GM12878 (cell line): ENCODE data around the gene BBC3. TPM values are rescaled to one million over a fixed set of nuclear protein-coding genes. Genes with fewer than 3 reads are reported as not detected.

ENCODE experiments used
- ATAC-seq: fragments of 200-7000 bp; cut with Tn5 transposase; 3 replicates; pipeline ENCODE4 v1.9.1; 2020; ENCODE audit warnings: mild to moderate bottlenecking, moderate library complexity
- BruUV-seq: library from RNA; stranded (reverse); fragments of 400-500 nt; replicated peaks from 2 replicates; lab custom pipeline; 2021; lab: Mats Ljungman, UMichigan
- CTCF ChIA-PET: fragments of 300-600 bp; sonication (Branson Sonifier 250); formaldehyde crosslinking; extraction: SDS; loops from one replicate; lab custom pipeline; 2021; ENCODE audit warnings: inconsistent platforms; lab: Yijun Ruan, JAX
- POLR2A ChIA-PET: fragments of 350-600 bp; formaldehyde crosslinking; extraction: SDS; loops from one replicate; lab custom pipeline; 2021; ENCODE audit warnings: inconsistent platforms; lab: Charles Lee
- RAD21 ChIA-PET: fragments of 300-600 bp; sonication (Branson Sonifier 250); formaldehyde crosslinking; loops from one replicate; lab custom pipeline; 2023; ENCODE audit warnings: antibody characterized with exemption; ENCODE audit not compliant: unreplicated experiment; lab: Charles Lee
- SMC1A ChIA-PET: fragments of 300-600 bp; sonication (Branson Sonifier 250); formaldehyde crosslinking; loops from one replicate; lab custom pipeline; 2023; ENCODE audit not compliant: unreplicated experiment, uncharacterized antibody; lab: Charles Lee
- DNase-seq: peaks from one replicate; pipeline ENCODE4 v3.0.0-alpha.2; 2011; ENCODE audit warnings: low read depth, low spot score
- FAIRE-seq: peaks from 3 replicates; lab custom pipeline; 2011; peaks lifted over from hg19 to GRCh38; lab: Jason Lieb, UNC
- H2AFZ ChIP-seq: 2 replicates; pipeline ENCODE4 v1.6.0; 2011; ENCODE audit warnings: low read depth, low read length, control low read depth; ENCODE audit not compliant: control insufficient read depth
- H3K27ac ChIP-seq: 2 replicates; pipeline ENCODE4 v1.5.1; 2011; ENCODE audit warnings: control low read depth; ENCODE audit not compliant: control insufficient read depth, insufficient read depth
- H3K27me3 ChIP-seq, 2 experiments: replicated peaks in 1 of 2; 2 replicates each; pipeline versions ENCODE4 v1.6.0 to v1.6.1; 2011; ENCODE audit warnings: low read length in 1 of 2; ENCODE audit not compliant: control insufficient read depth in 2 of 2, insufficient read depth in 2 of 2
- H3K36me3 ChIP-seq, 2 experiments: 2 replicates each; pipeline ENCODE4 v1.5.1; 2011; ENCODE audit warnings: low read length in 1 of 2; ENCODE audit not compliant: control insufficient read depth in 2 of 2, insufficient read depth in 2 of 2
- H3K4me1 ChIP-seq: 2 replicates; pipeline ENCODE4 v1.6.1; 2011; ENCODE audit warnings: mild to moderate bottlenecking, low read length, moderate library complexity, mixed read lengths; ENCODE audit not compliant: control insufficient read depth, insufficient read depth
- H3K4me2 ChIP-seq: 2 replicates; pipeline ENCODE4 v1.6.0; 2011; ENCODE audit warnings: control low read depth; ENCODE audit not compliant: control insufficient read depth, insufficient read depth
- H3K4me3 ChIP-seq: fragments of 200-600 bp; sonication (generic); 2 replicates; pipeline ENCODE4 v1.5.1; 2016
- H3K79me2 ChIP-seq: 2 replicates; pipeline ENCODE4 v1.6.0; 2011; ENCODE audit warnings: low read length; ENCODE audit not compliant: control insufficient read depth, insufficient read depth
- H3K9ac ChIP-seq: 2 replicates; pipeline ENCODE4 v1.8.0; 2011; ENCODE audit warnings: low read length, control low read depth, mixed read lengths; ENCODE audit not compliant: control insufficient read depth, insufficient read depth
- H3K9me3 ChIP-seq: replicated peaks from 3 replicates; pipeline ENCODE4 v1.5.1; 2011; ENCODE audit warnings: mild to moderate bottlenecking, low read length; ENCODE audit not compliant: control insufficient read depth, insufficient read depth
- H4K20me1 ChIP-seq: 2 replicates; pipeline ENCODE4 v1.6.0; 2011; ENCODE audit not compliant: control insufficient read depth, insufficient read depth
- BCL11A ChIP-seq: IDR thresholded peaks from 2 replicates; pipeline ENCODE4 v1.6.1; 2011; ENCODE audit warnings: low read depth, low read length
- CHD4 ChIP-seq: fragments of 200-600 bp; sonication (generic); IDR thresholded peaks from 2 replicates; pipeline ENCODE4 v1.6.1; 2016; ENCODE audit warnings: mild to moderate bottlenecking
- CREB1 ChIP-seq: IDR thresholded peaks from 2 replicates; pipeline ENCODE4 v1.6.1; 2012; ENCODE audit warnings: low read depth, mild to moderate bottlenecking, inconsistent platforms
- DPF2 ChIP-seq: fragments of 450-650 bp; IDR thresholded peaks from 2 replicates; pipeline ENCODE4 v1.6.1; 2017; ENCODE audit warnings: mild to moderate bottlenecking
- EGR1 ChIP-seq, 2 experiments: IDR thresholded peaks; 1 replicate in 1 of 2; 2 replicates in 1 of 2; pipeline ENCODE4 v1.6.1; 2011 to 2012; ENCODE audit warnings: low read depth in 2 of 2, low read length in 2 of 2, borderline replicate concordance in 1 of 2, mild to moderate bottlenecking in 1 of 2, moderate library complexity in 1 of 2
- FOXK2 ChIP-seq: fragments of 450-650 bp; IDR thresholded peaks from 2 replicates; pipeline ENCODE4 v1.6.1; 2017; ENCODE audit warnings: mild to moderate bottlenecking, moderate library complexity
- HDAC2 ChIP-seq: fragments of 200-600 bp; sonication (generic); IDR thresholded peaks from 2 replicates; pipeline ENCODE4 v1.6.1; 2017
- HDGF ChIP-seq: fragments of 450-650 bp; IDR thresholded peaks from 2 replicates; pipeline ENCODE4 v1.6.1; 2016; ENCODE audit warnings: antibody characterized with exemption
- KAT2A ChIP-seq: conservative IDR thresholded peaks from 2 replicates; pipeline ENCODE4 v1.6.1; 2011; ENCODE audit warnings: low read depth, low read length; ENCODE audit not compliant: control insufficient read depth
- NBN ChIP-seq: fragments of 450-650 bp; IDR thresholded peaks from 2 replicates; pipeline ENCODE4 v1.6.1; 2016
- NR2F1 ChIP-seq: fragments of 450-650 bp; conservative IDR thresholded peaks from 2 replicates; pipeline ENCODE4 v1.6.1; 2017; ENCODE audit warnings: mild to moderate bottlenecking
- NRF1 ChIP-seq: conservative IDR thresholded peaks from 2 replicates; pipeline ENCODE4 v1.6.1; 2011; ENCODE audit warnings: mild to moderate bottlenecking, low read depth, low read length, improper control_type of control experiment
- POLR2A ChIP-seq: IDR thresholded peaks from 2 replicates; pipeline ENCODE4 v1.6.1; 2011; ENCODE audit warnings: low read depth, mild to moderate bottlenecking, low read length
- POLR2AphosphoS2 ChIP-seq: IDR thresholded peaks from 2 replicates; pipeline ENCODE4 v1.6.1; 2011; ENCODE audit warnings: low read depth, mild to moderate bottlenecking, low read length, improper control_type of control experiment, moderate library complexity
- POLR2AphosphoS5 ChIP-seq: IDR thresholded peaks from 2 replicates; pipeline ENCODE4 v1.6.1; 2011; ENCODE audit warnings: mild to moderate bottlenecking, low read length, inconsistent platforms
- RELA ChIP-seq: fragments of 450-650 bp; IDR thresholded peaks from 2 replicates; pipeline ENCODE4 v1.8.0; 2014; ENCODE audit warnings: borderline replicate concordance; ENCODE audit not compliant: partially characterized antibody
- SMARCA5 ChIP-seq: fragments of 450-650 bp; IDR thresholded peaks from 2 replicates; pipeline ENCODE4 v1.6.1; 2017; ENCODE audit warnings: mild to moderate bottlenecking
- SPI1 ChIP-seq: IDR thresholded peaks from 2 replicates; pipeline ENCODE4 v1.6.1; 2011; ENCODE audit warnings: low read depth, mild to moderate bottlenecking, low read length, moderate library complexity, borderline replicate concordance; ENCODE audit not compliant: insufficient read depth
- STAT3 ChIP-seq: IDR thresholded peaks from 2 replicates; pipeline ENCODE4 v1.6.1; 2011; ENCODE audit warnings: low read depth, low read length, improper control_type of control experiment
- SUZ12 ChIP-seq: fragments of 200-600 bp; sonication (generic); IDR thresholded peaks from one replicate; pipeline ENCODE4 v1.6.1; 2018; ENCODE audit warnings: antibody characterized with exemption, mild to moderate bottlenecking; ENCODE audit not compliant: unreplicated experiment
- TAF1 ChIP-seq: IDR thresholded peaks from 2 replicates; pipeline ENCODE4 v1.6.1; 2011; ENCODE audit warnings: mild to moderate bottlenecking, low read depth, low read length, borderline replicate concordance
- TARDBP ChIP-seq: IDR thresholded peaks from 2 replicates; pipeline ENCODE4 v1.6.1; 2016; ENCODE audit warnings: borderline replicate concordance
- TCF3 ChIP-seq: IDR thresholded peaks from 2 replicates; pipeline ENCODE4 v1.6.1; 2012; ENCODE audit warnings: low read depth, mild to moderate bottlenecking, low read length, borderline replicate concordance; ENCODE audit not compliant: insufficient read depth
- YY1 ChIP-seq: IDR thresholded peaks from 2 replicates; pipeline ENCODE4 v1.6.1; 2011; ENCODE audit warnings: low read depth, mild to moderate bottlenecking, low read length
- WGBS: methylation state at CpG from one replicate; pipeline ENCODE4 v1.1.6; 2016; ENCODE audit warnings: low lambda C conversion rate; ENCODE audit not compliant: insufficient replicate concordance, insufficient coverage; ENCODE audit errors: missing lambda C conversion rate; 5-methylcytosine and 5-hydroxymethylcytosine counted together
- in situ Hi-C: fragments of 300-500 bp; cut with MboI; formaldehyde crosslinking; loops from 9 replicates; pipeline ENCODE4 v1.14.3; 2018; ENCODE audit warnings: mixed read lengths
- intact Hi-C: fragments of 100-400 bp; cut with micrococcal nuclease; formaldehyde crosslinking; loops from one replicate; pipeline ENCODE4 v1.14.2; 2022; ENCODE audit not compliant: unreplicated experiment
- polyA plus RNA-seq, 11 experiments: library from polyadenylated mRNA; depleted of rRNA in 4 of 11; unstranded in 6 of 11; stranded (reverse) in 5 of 11; fragments of >200 nt; fragmentation: Nextera tagmentation in 4 of 11; fragmentation: Illumina TruSeq in 1 of 11; extraction: Ambion mirVana in 4 of 11; extraction: Trizol in 1 of 11; gene quantifications; 1 replicate in 1 of 11; 2 replicates in 10 of 11; pipeline versions ENCODE4 v1.2.1 to v1.2.3, GENCODE V29; 2011 to 2016; ENCODE audit warnings: inconsistent platforms in 2 of 11, missing spikeins in 2 of 11, low read depth in 1 of 11
- total RNA-seq, 4 experiments: library from RNA; depleted of rRNA in 3 of 4; stranded (reverse); fragments of >200 nt in 3 of 4; fragmentation: Illumina TruSeq in 1 of 4; extraction: Trizol in 1 of 4; gene quantifications; 2 replicates each; pipeline versions ENCODE4 v1.2.1 to v1.2.3, GENCODE V29; 2013 to 2021
- TF ChIP-seq, protein P1 (sequence below): fragments of 450-650 bp; IDR thresholded peaks from 2 replicates; pipeline ENCODE4 v1.6.1; 2016; ENCODE audit warnings: mild to moderate bottlenecking

BBC3 gene
- total and polyA plus RNA-seq, 10 of the 15 experiments (the other 5 are each of a cell fraction or from before 2014, with no cell fraction given), result 0.10 to 17.9 (median 7.5) TPM

DNA sequence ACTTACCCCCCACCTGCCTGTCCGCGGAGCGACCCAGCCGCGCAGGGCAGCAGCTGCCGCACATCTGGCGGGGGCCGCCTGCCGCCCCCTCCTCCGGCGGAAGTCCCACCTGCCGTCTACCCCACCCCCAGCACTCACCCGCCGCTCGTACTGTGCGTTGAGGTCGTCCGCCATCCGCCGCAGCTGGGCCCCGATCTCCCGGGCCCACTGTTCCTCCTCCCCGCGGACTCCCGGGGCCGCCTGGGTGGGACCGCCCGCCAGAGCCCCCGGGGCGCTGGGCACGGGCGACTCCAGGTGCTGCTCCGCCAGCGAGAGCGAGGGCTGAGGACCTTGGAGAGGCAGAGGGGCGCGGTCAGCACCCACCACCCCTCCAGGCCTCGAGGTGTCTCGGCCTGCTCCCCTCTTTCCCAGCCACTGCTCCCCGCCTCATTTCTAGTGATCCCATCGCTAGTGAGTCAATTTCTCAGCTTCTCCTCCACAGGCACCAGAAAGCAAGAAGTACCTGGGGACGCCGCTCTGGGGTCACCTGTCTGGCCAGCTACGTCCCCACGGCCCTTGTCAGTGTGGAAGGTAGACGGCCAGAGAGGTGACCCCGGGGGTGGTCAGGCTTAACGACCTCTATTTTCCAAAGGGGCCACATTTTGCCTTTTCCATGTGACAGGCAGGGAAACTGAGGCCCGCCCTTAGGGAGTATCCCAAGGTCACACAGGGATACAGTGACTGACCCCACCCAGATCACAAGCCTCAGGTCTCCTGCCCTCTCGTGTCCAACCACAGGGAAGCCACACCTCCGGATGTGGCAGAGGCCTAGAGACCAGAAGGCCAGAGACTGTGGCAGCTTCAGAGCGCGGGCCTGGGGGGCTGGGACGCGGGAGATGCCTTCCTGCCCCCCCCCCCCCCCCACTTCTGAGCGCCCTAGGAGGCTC is 4.3 kb downstream of the BBC3 start:
- BruUV-seq, result TSS peak; percentile 88
- DNase-seq (peak; percentile 57), ATAC-seq (peak; percentile 73), FAIRE-seq (peak; percentile 62)
- RAD21 ChIA-PET, result interaction anchor here (0.6 to 2.6 kb wide), 11 partner anchors 11 to 301 kb away, joined by 3 to 37 read pairs (median 5); partner anchors contain the start of gene CCDC9
- H3K27ac ChIP-seq, result peak overlapping the region; percentile 78
- H3K79me2 ChIP-seq, result peaks cover 28% of the 10 kb centered on the region
- WGBS, result 0% methylated on average over 22 of the region's 56 CpGs
- SMC1A ChIA-PET, result interaction anchor here (1.2 to 5.0 kb wide), 6 partner anchors 14 to 113 kb away, joined by 3 to 46 read pairs (median 4); partner anchors contain the start of gene ZC3H4
- H3K4me3 ChIP-seq, result peak overlapping the region; percentile 91
- in situ Hi-C loops (no loop called here), intact Hi-C loops (no loop called here)
- H3K9me3 ChIP-seq, result no peaks in the 10 kb centered on the region
- H3K36me3 ChIP-seq, result peaks cover 1 to 6% of the 10 kb centered on the region in 2 experiments
- peaks cover 39% of the 10 kb centered on the region for H3K4me1 ChIP-seq
- no peaks in the 10 kb centered on the region for H3K27me3 ChIP-seq
- H4K20me1 ChIP-seq, result no peaks in the 10 kb centered on the region
- POLR2A ChIA-PET, result interaction anchor here (0.6 to 3.5 kb wide), 17 partner anchors 9 to 354 kb away, joined by 3 to 36 read pairs (median 5); partner anchors contain the start of genes CCDC9, SAE1 and ZC3H4
- peak overlapping the region; percentile 57 for H3K4me2 ChIP-seq
- CTCF ChIA-PET, result interaction anchor here (0.5 to 6.1 kb wide), 11 partner anchors 9 to 86 kb away, joined by 3 to 55 read pairs (median 4); no protein-coding TSS in a partner anchor
- no peak overlapping the region for H2AFZ ChIP-seq
- peak overlapping the region; percentile 91 for H3K9ac ChIP-seq
- TF ChIP-seq TAF1, result peak; percentile 44; the same call in 1 of the 2 replicates
- peak; percentile 36; the same call in 1 of the 2 replicates for TF ChIP-seq TCF3
- TF ChIP-seq POLR2AphosphoS5, result peak; percentile 58
- TF ChIP-seq STAT3, result no peak
- TF ChIP-seq NRF1, result no peak
- TF ChIP-seq CREB1, result no peak
- no peak for TF ChIP-seq YY1
- no peak for TF ChIP-seq TARDBP
- no peak for TF ChIP-seq RELA
- TF ChIP-seq DPF2, result 0 out of 2 replicates have a peak, but pooled peaks have one; percentile 63
- TF ChIP-seq SUZ12, result no peak
- TF ChIP-seq KAT2A, result no peak
- peak; percentile 51; the same call in 1 of the 2 replicates for TF ChIP-seq NR2F1
- TF ChIP-seq POLR2A, result peak; percentile 93
- TF ChIP-seq SPI1, result no peak; the same call in 1 of the 2 replicates
- peak; percentile 2; the same call in 1 of the 2 replicates for TF ChIP-seq BCL11A
- no peak for TF ChIP-seq EGR1 (IDR thresholded peaks at IDR 0.05; ENCODE audit: borderline replicate concordance in 1 of 2, low read depth in 2 of 2, low read length in 2 of 2)
- no peak for TF ChIP-seq FOXK2
- peak; percentile 13; the same call in 1 of the 2 replicates for TF ChIP-seq SMARCA5
- TF ChIP-seq HDGF, result no peak
- TF ChIP-seq, protein P1, sequence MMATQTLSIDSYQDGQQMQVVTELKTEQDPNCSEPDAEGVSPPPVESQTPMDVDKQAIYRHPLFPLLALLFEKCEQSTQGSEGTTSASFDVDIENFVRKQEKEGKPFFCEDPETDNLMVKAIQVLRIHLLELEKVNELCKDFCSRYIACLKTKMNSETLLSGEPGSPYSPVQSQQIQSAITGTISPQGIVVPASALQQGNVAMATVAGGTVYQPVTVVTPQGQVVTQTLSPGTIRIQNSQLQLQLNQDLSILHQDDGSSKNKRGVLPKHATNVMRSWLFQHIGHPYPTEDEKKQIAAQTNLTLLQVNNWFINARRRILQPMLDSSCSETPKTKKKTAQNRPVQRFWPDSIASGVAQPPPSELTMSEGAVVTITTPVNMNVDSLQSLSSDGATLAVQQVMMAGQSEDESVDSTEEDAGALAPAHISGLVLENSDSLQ, result peak; percentile 12; the same call in 1 of the 2 replicates
- TF ChIP-seq NBN, result 0 out of 2 replicates have a peak, but pooled peaks have one; percentile 22
- no peak; the same call in 1 of the 2 replicates for TF ChIP-seq CHD4
- TF ChIP-seq HDAC2, result no peak
- peak; percentile 84 for TF ChIP-seq POLR2AphosphoS2
